B cell (primary cell): ENCODE results near the gene SLC44A3. TPM values are rescaled to one million over a fixed set of nuclear protein-coding genes. Genes with fewer than 3 reads are reported as not detected.

Experiments used
- ATAC-seq: fragments of 200-7000 bp; cut with Tn5 transposase; one replicate; pipeline ENCODE4 v1.10.0; 2021; ENCODE audit warnings: low read depth, mild to moderate bottlenecking, moderate number of reproducible peaks, moderate library complexity
- CTCF ChIA-PET: fragments of 350-600 bp; sonication (Branson Sonifier 250); formaldehyde crosslinking; loops from one replicate; lab custom pipeline; 2021; ENCODE audit warnings: antibody characterized with exemption, inconsistent platforms; lab: Charles Lee
- POLR2A ChIA-PET: fragments of 350-600 bp; sonication (Branson Sonifier 250); formaldehyde crosslinking; loops from one replicate; lab custom pipeline; 2021; ENCODE audit warnings: antibody characterized with exemption; lab: Charles Lee
- DNase-seq: peaks from one replicate; pipeline ENCODE4 v3.0.0; 2013
- H2AFZ ChIP-seq: 2 replicates; pipeline ENCODE4 v1.6.1; 2012; ENCODE audit warnings: mild to moderate bottlenecking, low read depth, low read length; ENCODE audit not compliant: insufficient read depth, poor library complexity, severe bottlenecking
- H3K27ac ChIP-seq, 2 donors: 1 replicate in 1 of 2; 2 replicates in 1 of 2; pipeline ENCODE4 v1.5.1; 2012 to 2013; ENCODE audit warnings: low read length in 2 of 2, mild to moderate bottlenecking in 2 of 2, moderate library complexity in 1 of 2
- H3K27me3 ChIP-seq, 4 experiments: fragments of 200-600 bp in 1 of 4; sonication (generic) in 1 of 4; replicated peaks in 1 of 4; 1 replicate in 2 of 4; 2 replicates in 2 of 4; pipeline versions ENCODE4 v1.6.1 to v1.7.0; 2013 to 2016; ENCODE audit warnings: low read length in 3 of 4, mild to moderate bottlenecking in 2 of 4, mixed read lengths in 1 of 4, moderate library complexity in 1 of 4; ENCODE audit not compliant: insufficient read depth in 4 of 4, control insufficient read depth in 3 of 4; ENCODE audit errors: control extremely low read depth in 1 of 4
- H3K36me3 ChIP-seq, 2 experiments: replicated peaks in 1 of 2; 1 replicate in 1 of 2; 2 replicates in 1 of 2; pipeline versions ENCODE4 v1.6.1 to v1.7.1; 2013; ENCODE audit warnings: low read length in 1 of 2; ENCODE audit not compliant: insufficient read depth in 2 of 2, control insufficient read depth in 1 of 2; ENCODE audit errors: control extremely low read depth in 1 of 2, extremely low read depth in 1 of 2
- H3K4me1 ChIP-seq, 2 donors: fragments of 200-600 bp in 1 of 2; sonication (generic) in 1 of 2; 1 replicate in 1 of 2; 2 replicates in 1 of 2; pipeline versions ENCODE4 v1.5.1 to v1.6.1; 2013 to 2017; ENCODE audit warnings: low read length in 2 of 2; ENCODE audit not compliant: control insufficient read depth in 2 of 2, insufficient read depth in 2 of 2
- H3K4me2 ChIP-seq: replicated peaks from 2 replicates; pipeline ENCODE3; 2012; ENCODE audit warnings: mild to moderate bottlenecking, low read depth, low read length; ENCODE audit not compliant: poor library complexity, severe bottlenecking
- H3K4me3 ChIP-seq, 5 experiments: fragments of 200-600 bp in 1 of 5; sonication (generic) in 1 of 5; 1 replicate in 3 of 5; 2 replicates in 2 of 5; pipeline versions ENCODE4 v1.5.1 to v1.7.0; 2011 to 2016; ENCODE audit warnings: low read length in 4 of 5, mild to moderate bottlenecking in 4 of 5, low read depth in 2 of 5, control low read depth in 1 of 5, moderate library complexity in 1 of 5; ENCODE audit not compliant: insufficient read depth in 1 of 5; ENCODE audit errors: control extremely low read depth in 1 of 5, extremely low read depth in 1 of 5
- H3K79me2 ChIP-seq: fragments of 200-600 bp; sonication (generic); one replicate; pipeline ENCODE4 v1.6.0; 2016; ENCODE audit warnings: low read length; ENCODE audit not compliant: control insufficient read depth, insufficient read depth
- H3K9ac ChIP-seq: fragments of 200-600 bp; sonication (generic); 2 replicates; pipeline ENCODE4 v1.6.1; 2017; ENCODE audit warnings: mild to moderate bottlenecking, low read length, moderate library complexity
- H3K9me3 ChIP-seq, 3 donors: one replicate each; pipeline versions ENCODE4 v1.6.1 to v1.7.1; 2013; ENCODE audit warnings: low read length in 2 of 3; ENCODE audit not compliant: control insufficient read depth in 2 of 3, insufficient read depth in 1 of 3; ENCODE audit errors: control extremely low read depth in 1 of 3
- H4K20me1 ChIP-seq: 2 replicates; pipeline ENCODE4 v1.6.0; 2012; ENCODE audit warnings: mild to moderate bottlenecking, low read length; ENCODE audit not compliant: insufficient read depth, control insufficient read depth, poor library complexity, severe bottlenecking
- H3K27ac Mint-ChIP-seq: one replicate; pipeline ENCODE4 v1.8.0; 2021; ENCODE audit warnings: mixed read lengths
- H3K27me3 Mint-ChIP-seq: one replicate; pipeline ENCODE4 v1.8.0; 2021; ENCODE audit warnings: mixed read lengths
- H3K4me1 Mint-ChIP-seq: one replicate; pipeline ENCODE4 v1.8.0; 2021; ENCODE audit warnings: mixed read lengths
- H3K4me3 Mint-ChIP-seq: one replicate; pipeline ENCODE4 v1.8.0; 2021; ENCODE audit warnings: mixed read lengths
- H3K9me3 Mint-ChIP-seq: one replicate; pipeline ENCODE4 v1.8.0; 2022; ENCODE audit warnings: mixed read lengths; ENCODE audit not compliant: insufficient read depth
- CTCF ChIP-seq: fragments of 200-600 bp; IDR thresholded peaks from one replicate; pipeline ENCODE4 v1.8.0; 2022; ENCODE audit warnings: antibody characterized with exemption, mild to moderate bottlenecking
- EZH2 ChIP-seq: IDR thresholded peaks from 2 replicates; pipeline ENCODE4 v1.6.1; 2012; ENCODE audit warnings: borderline replicate concordance, low read depth, mild to moderate bottlenecking, moderate library complexity, low read length; ENCODE audit not compliant: insufficient read depth, poor library complexity, severe bottlenecking
- WGBS: methylation state at CpG from one replicate; pipeline ENCODE4 v1.1.5; 2013; ENCODE audit warnings: missing lambda C conversion rate; ENCODE audit not compliant: insufficient coverage; 5-methylcytosine and 5-hydroxymethylcytosine counted together
- intact Hi-C: fragments of 100-400 bp; cut with micrococcal nuclease; formaldehyde crosslinking; loops from one replicate; pipeline ENCODE4 v1.10.0; 2022
- polyA plus RNA-seq: library from polyadenylated mRNA; depleted of rRNA; stranded (reverse); fragments of >200 nt; gene quantifications from 2 replicates; pipeline ENCODE4 v1.2.3, GENCODE V29; 2012
- total RNA-seq, 2 donors: library from RNA; stranded (reverse); fragments of 120-200 nt in 1 of 2; gene quantifications; 1 replicate in 1 of 2; 2 replicates in 1 of 2; pipeline versions ENCODE4 v1.2.3 to v1.2.4, GENCODE V29; 2013 to 2022

Gene SLC44A3
- total and polyA plus RNA-seq, 2 donors (not counting 1 experiment from before 2014, with no cell fraction given) = not detected

GRCh38 chr1:94784190-94784515 lies 36.0 kb upstream of the SLC44A3 start:
- H4K20me1 ChIP-seq = no peaks in the 10 kb centered on the region
- no peaks in the 10 kb centered on the region for H3K4me1 ChIP-seq
- TF ChIP-seq CTCF (no peak), EZH2 (no peak)
- no peaks in the 10 kb centered on the region for H3K9me3 Mint-ChIP-seq
- intact Hi-C loops = no loop called here
- no peak overlapping the region for H2AFZ ChIP-seq
- 96% methylated on average over 5 of the region's 7 CpGs for WGBS
- no peak overlapping the region for H3K4me3 Mint-ChIP-seq
- no peaks in the 10 kb centered on the region for H3K79me2 ChIP-seq
- ChIA-PET CTCF (no interaction called here), POLR2A (no interaction called here)
- no peak overlapping the region for H3K27ac Mint-ChIP-seq
- H3K4me1 Mint-ChIP-seq = no peaks in the 10 kb centered on the region
- H3K36me3 ChIP-seq = no peaks in the 10 kb centered on the region
- H3K27ac ChIP-seq = no peak overlapping the region
- H3K27me3 Mint-ChIP-seq = peaks cover 26% of the 10 kb centered on the region
- DNase-seq = no peak
- H3K27me3 ChIP-seq = peaks cover 0 to 38% (median 11%) of the 10 kb centered on the region in 4 experiments
- ATAC-seq = no peak
- no peak overlapping the region for H3K4me2 ChIP-seq
- no peaks in the 10 kb centered on the region for H3K9me3 ChIP-seq
- H3K4me3 ChIP-seq = no peak overlapping the region
- no peak overlapping the region for H3K9ac ChIP-seq

- Histone ChIP-seq H3K4me3 (no peak overlapping the region), H3K27me3 (peaks cover 0 to 17% (median 3%) of the 10 kb centered on the region in 4 experiments), H3K9me3 (no peaks in the 10 kb centered on the region), H4K20me1 (no peaks in the 10 kb centered on the region), H3K4me1 (peaks cover 11 to 12% of the 10 kb centered on the region in 2 donors), H3K9ac (no peak overlapping the region), H3K36me3 (no peaks in the 10 kb centered on the region), H3K27ac (no peak overlapping the region), H2AFZ (no peak overlapping the region), H3K79me2 (no peaks in the 10 kb centered on the region), H3K4me2 (no peak overlapping the region)
- TF ChIP-seq CTCF (no peak), EZH2 (no peak)
- no peak for DNase-seq
- Mint-ChIP-seq H3K9me3 (no peaks in the 10 kb centered on the region), H3K4me1 (peaks cover 20% of the 10 kb centered on the region), H3K4me3 (no peak overlapping the region), H3K27me3 (peaks cover 8% of the 10 kb centered on the region), H3K27ac (no peak overlapping the region)
- intact Hi-C loops = no loop called here
- ChIA-PET CTCF (no interaction called here), POLR2A (no interaction called here)
- no CpG with 5 or more reads among the region's 1 CpG for WGBS
- no peak for ATAC-seq
Measured at GRCh38 chr1:94787691-94788090, 32.5 kb upstream of the SLC44A3 start.
